GM12878 (cell line): ENCODE data around the gene RNF181. TPM values are rescaled to one million over a fixed set of nuclear protein-coding genes. Genes with fewer than 3 reads are reported as not detected.

ENCODE experiments used
- ATAC-seq: fragments of 200-7000 bp; cut with Tn5 transposase; 3 replicates; pipeline ENCODE4 v1.9.1; 2020; ENCODE audit warnings: mild to moderate bottlenecking, moderate library complexity
- BruUV-seq: library from RNA; stranded (reverse); fragments of 400-500 nt; replicated peaks from 2 replicates; lab custom pipeline; 2021; lab: Mats Ljungman, UMichigan
- CTCF ChIA-PET: fragments of 300-600 bp; sonication (Branson Sonifier 250); formaldehyde crosslinking; extraction: SDS; loops from one replicate; lab custom pipeline; 2021; ENCODE audit warnings: inconsistent platforms; lab: Yijun Ruan, JAX
- POLR2A ChIA-PET: fragments of 350-600 bp; formaldehyde crosslinking; extraction: SDS; loops from one replicate; lab custom pipeline; 2021; ENCODE audit warnings: inconsistent platforms; lab: Charles Lee
- RAD21 ChIA-PET: fragments of 300-600 bp; sonication (Branson Sonifier 250); formaldehyde crosslinking; loops from one replicate; lab custom pipeline; 2023; ENCODE audit warnings: antibody characterized with exemption; ENCODE audit not compliant: unreplicated experiment; lab: Charles Lee
- SMC1A ChIA-PET: fragments of 300-600 bp; sonication (Branson Sonifier 250); formaldehyde crosslinking; loops from one replicate; lab custom pipeline; 2023; ENCODE audit not compliant: unreplicated experiment, uncharacterized antibody; lab: Charles Lee
- DNase-seq: peaks from one replicate; pipeline ENCODE4 v3.0.0-alpha.2; 2011; ENCODE audit warnings: low read depth, low spot score
- FAIRE-seq: peaks from 3 replicates; lab custom pipeline; 2011; peaks lifted over from hg19 to GRCh38; lab: Jason Lieb, UNC
- H2AFZ ChIP-seq: 2 replicates; pipeline ENCODE4 v1.6.0; 2011; ENCODE audit warnings: low read depth, low read length, control low read depth; ENCODE audit not compliant: control insufficient read depth
- H3K27ac ChIP-seq: 2 replicates; pipeline ENCODE4 v1.5.1; 2011; ENCODE audit warnings: control low read depth; ENCODE audit not compliant: control insufficient read depth, insufficient read depth
- H3K27me3 ChIP-seq, 2 experiments: replicated peaks in 1 of 2; 2 replicates each; pipeline versions ENCODE4 v1.6.0 to v1.6.1; 2011; ENCODE audit warnings: low read length in 1 of 2; ENCODE audit not compliant: control insufficient read depth in 2 of 2, insufficient read depth in 2 of 2
- H3K36me3 ChIP-seq, 2 experiments: 2 replicates each; pipeline ENCODE4 v1.5.1; 2011; ENCODE audit warnings: low read length in 1 of 2; ENCODE audit not compliant: control insufficient read depth in 2 of 2, insufficient read depth in 2 of 2
- H3K4me1 ChIP-seq: 2 replicates; pipeline ENCODE4 v1.6.1; 2011; ENCODE audit warnings: mild to moderate bottlenecking, low read length, moderate library complexity, mixed read lengths; ENCODE audit not compliant: control insufficient read depth, insufficient read depth
- H3K4me2 ChIP-seq: 2 replicates; pipeline ENCODE4 v1.6.0; 2011; ENCODE audit warnings: control low read depth; ENCODE audit not compliant: control insufficient read depth, insufficient read depth
- H3K4me3 ChIP-seq: fragments of 200-600 bp; sonication (generic); 2 replicates; pipeline ENCODE4 v1.5.1; 2016
- H3K79me2 ChIP-seq: 2 replicates; pipeline ENCODE4 v1.6.0; 2011; ENCODE audit warnings: low read length; ENCODE audit not compliant: control insufficient read depth, insufficient read depth
- H3K9ac ChIP-seq: 2 replicates; pipeline ENCODE4 v1.8.0; 2011; ENCODE audit warnings: low read length, control low read depth, mixed read lengths; ENCODE audit not compliant: control insufficient read depth, insufficient read depth
- H3K9me3 ChIP-seq: replicated peaks from 3 replicates; pipeline ENCODE4 v1.5.1; 2011; ENCODE audit warnings: mild to moderate bottlenecking, low read length; ENCODE audit not compliant: control insufficient read depth, insufficient read depth
- H4K20me1 ChIP-seq: 2 replicates; pipeline ENCODE4 v1.6.0; 2011; ENCODE audit not compliant: control insufficient read depth, insufficient read depth
- CREM ChIP-seq: IDR thresholded peaks from 2 replicates; pipeline ENCODE4 v1.6.1; 2014; ENCODE audit warnings: antibody characterized with exemption, low read depth
- ESRRA ChIP-seq: IDR thresholded peaks from 2 replicates; pipeline ENCODE4 v1.6.1; 2012; ENCODE audit warnings: mild to moderate bottlenecking, low read length, improper control_type of control experiment
- ETV6 ChIP-seq, 2 experiments: fragments of 450-650 bp in 1 of 2; IDR thresholded peaks in 1 of 2; conservative IDR thresholded peaks in 1 of 2; 2 replicates each; pipeline ENCODE4 v1.6.1; 2014; ENCODE audit warnings: antibody characterized with exemption in 1 of 2, borderline replicate concordance in 1 of 2, low read depth in 1 of 2, mild to moderate bottlenecking in 1 of 2, moderate library complexity in 1 of 2
- IRF5 ChIP-seq: fragments of 450-650 bp; IDR thresholded peaks from 2 replicates; pipeline ENCODE4 v1.6.1; 2017; ENCODE audit warnings: borderline replicate concordance
- KLF5 ChIP-seq: fragments of 450-650 bp; IDR thresholded peaks from 2 replicates; pipeline ENCODE4 v1.6.1; 2014; ENCODE audit warnings: mild to moderate bottlenecking; ENCODE audit not compliant: partially characterized antibody
- ZNF207 ChIP-seq: fragments of 450-650 bp; IDR thresholded peaks from 2 replicates; pipeline ENCODE4 v1.6.1; 2014; ENCODE audit warnings: antibody characterized with exemption, mild to moderate bottlenecking, borderline replicate concordance
- ZNF592 ChIP-seq: fragments of 450-650 bp; IDR thresholded peaks from 2 replicates; pipeline ENCODE4 v1.6.1; 2017; ENCODE audit warnings: mild to moderate bottlenecking, moderate library complexity
- WGBS: methylation state at CpG from one replicate; pipeline ENCODE4 v1.1.6; 2016; ENCODE audit warnings: low lambda C conversion rate; ENCODE audit not compliant: insufficient replicate concordance, insufficient coverage; ENCODE audit errors: missing lambda C conversion rate; 5-methylcytosine and 5-hydroxymethylcytosine counted together
- in situ Hi-C: fragments of 300-500 bp; cut with MboI; formaldehyde crosslinking; loops from 9 replicates; pipeline ENCODE4 v1.14.3; 2018; ENCODE audit warnings: mixed read lengths
- intact Hi-C: fragments of 100-400 bp; cut with micrococcal nuclease; formaldehyde crosslinking; loops from one replicate; pipeline ENCODE4 v1.14.2; 2022; ENCODE audit not compliant: unreplicated experiment
- polyA plus RNA-seq, 11 experiments: library from polyadenylated mRNA; depleted of rRNA in 4 of 11; unstranded in 6 of 11; stranded (reverse) in 5 of 11; fragments of >200 nt; fragmentation: Nextera tagmentation in 4 of 11; fragmentation: Illumina TruSeq in 1 of 11; extraction: Ambion mirVana in 4 of 11; extraction: Trizol in 1 of 11; gene quantifications; 1 replicate in 1 of 11; 2 replicates in 10 of 11; pipeline versions ENCODE4 v1.2.1 to v1.2.3, GENCODE V29; 2011 to 2016; ENCODE audit warnings: inconsistent platforms in 2 of 11, missing spikeins in 2 of 11, low read depth in 1 of 11
- total RNA-seq, 4 experiments: library from RNA; depleted of rRNA in 3 of 4; stranded (reverse); fragments of >200 nt in 3 of 4; fragmentation: Illumina TruSeq in 1 of 4; extraction: Trizol in 1 of 4; gene quantifications; 2 replicates each; pipeline versions ENCODE4 v1.2.1 to v1.2.3, GENCODE V29; 2013 to 2021
- TF ChIP-seq, protein P1 (sequence below): fragments of 450-650 bp; IDR thresholded peaks from 2 replicates; pipeline ENCODE4 v1.6.1; 2016; ENCODE audit warnings: mild to moderate bottlenecking
- TF ChIP-seq, protein P2 (sequence below), 3 experiments: IDR thresholded peaks in 2 of 3; conservative IDR thresholded peaks in 1 of 3; 2 replicates each; pipeline ENCODE4 v1.5.1; 2011; ENCODE audit warnings: low read depth in 3 of 3, low read length in 3 of 3, mild to moderate bottlenecking in 3 of 3, control low read depth in 2 of 3, moderate library complexity in 2 of 3, inconsistent platforms in 1 of 3, mixed read lengths in 1 of 3; ENCODE audit not compliant: control insufficient read depth in 2 of 3, insufficient read depth in 1 of 3; ENCODE audit errors: extremely low read depth in 1 of 3

RNF181 gene
- total and polyA plus RNA-seq, 10 of the 15 experiments (the other 5 are each of a cell fraction or from before 2014, with no cell fraction given), result 101 to 409 (median 213) TPM

- Histone ChIP-seq H3K9ac (no peak overlapping the region), H4K20me1 (no peaks in the 10 kb centered on the region), H3K27me3 (no peaks in the 10 kb centered on the region; a peak in 2 of 4 replicates), H3K4me1 (peaks cover 13% of the 10 kb centered on the region), H3K79me2 (peaks cover 26% of the 10 kb centered on the region), H3K27ac (no peak overlapping the region), H3K4me2 (no peak overlapping the region), H3K4me3 (no peak overlapping the region), H3K36me3 (no peaks in the 10 kb centered on the region), H3K9me3 (no peaks in the 10 kb centered on the region), H2AFZ (no peak overlapping the region)
- ChIA-PET POLR2A (no interaction called here), CTCF (interaction anchor here (0.6 to 1.2 kb wide), 5 partner anchors 12 to 555 kb away, joined by 3 to 4 read pairs (median 3); partner anchors contain the start of gene MAT2A), SMC1A (interaction anchor here (0.6 to 4.4 kb wide), 3 partner anchors 9 to 20 kb away, joined by 3 to 20 read pairs (median 3); partner anchors contain the start of gene RNF181), RAD21 (interaction anchor here (0.7 kb wide), 2 partner anchors 25 to 135 kb away, joined by 3 to 4 read pairs; no protein-coding TSS in a partner anchor)
- intact Hi-C loops, result no loop called here
- no TSS peak for BruUV-seq
- in situ Hi-C loops, result no loop called here
- FAIRE-seq, result no peak
- ATAC-seq, result no peak
- WGBS, result 81% methylated on average over 8 of the region's 8 CpGs
- no peak for DNase-seq
- TF ChIP-seq KLF5, result no peak
- TF ChIP-seq ZNF592, result no peak
- TF ChIP-seq, protein P1, sequence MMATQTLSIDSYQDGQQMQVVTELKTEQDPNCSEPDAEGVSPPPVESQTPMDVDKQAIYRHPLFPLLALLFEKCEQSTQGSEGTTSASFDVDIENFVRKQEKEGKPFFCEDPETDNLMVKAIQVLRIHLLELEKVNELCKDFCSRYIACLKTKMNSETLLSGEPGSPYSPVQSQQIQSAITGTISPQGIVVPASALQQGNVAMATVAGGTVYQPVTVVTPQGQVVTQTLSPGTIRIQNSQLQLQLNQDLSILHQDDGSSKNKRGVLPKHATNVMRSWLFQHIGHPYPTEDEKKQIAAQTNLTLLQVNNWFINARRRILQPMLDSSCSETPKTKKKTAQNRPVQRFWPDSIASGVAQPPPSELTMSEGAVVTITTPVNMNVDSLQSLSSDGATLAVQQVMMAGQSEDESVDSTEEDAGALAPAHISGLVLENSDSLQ, result no peak
- TF ChIP-seq ETV6 (conservative IDR thresholded peaks at IDR 0.05 in 1 of 2, IDR thresholded peaks at IDR 0.05 in 1 of 2; ENCODE audit: borderline replicate concordance in 1 of 2, low read depth in 1 of 2), result no peak
- no peak for TF ChIP-seq CREM
- TF ChIP-seq IRF5, result no peak
- no peak for TF ChIP-seq ZNF207
- TF ChIP-seq ESRRA, result no peak
- TF ChIP-seq, protein P2, sequence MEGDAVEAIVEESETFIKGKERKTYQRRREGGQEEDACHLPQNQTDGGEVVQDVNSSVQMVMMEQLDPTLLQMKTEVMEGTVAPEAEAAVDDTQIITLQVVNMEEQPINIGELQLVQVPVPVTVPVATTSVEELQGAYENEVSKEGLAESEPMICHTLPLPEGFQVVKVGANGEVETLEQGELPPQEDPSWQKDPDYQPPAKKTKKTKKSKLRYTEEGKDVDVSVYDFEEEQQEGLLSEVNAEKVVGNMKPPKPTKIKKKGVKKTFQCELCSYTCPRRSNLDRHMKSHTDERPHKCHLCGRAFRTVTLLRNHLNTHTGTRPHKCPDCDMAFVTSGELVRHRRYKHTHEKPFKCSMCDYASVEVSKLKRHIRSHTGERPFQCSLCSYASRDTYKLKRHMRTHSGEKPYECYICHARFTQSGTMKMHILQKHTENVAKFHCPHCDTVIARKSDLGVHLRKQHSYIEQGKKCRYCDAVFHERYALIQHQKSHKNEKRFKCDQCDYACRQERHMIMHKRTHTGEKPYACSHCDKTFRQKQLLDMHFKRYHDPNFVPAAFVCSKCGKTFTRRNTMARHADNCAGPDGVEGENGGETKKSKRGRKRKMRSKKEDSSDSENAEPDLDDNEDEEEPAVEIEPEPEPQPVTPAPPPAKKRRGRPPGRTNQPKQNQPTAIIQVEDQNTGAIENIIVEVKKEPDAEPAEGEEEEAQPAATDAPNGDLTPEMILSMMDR (IDR thresholded peaks at IDR 0.05 in 2 of 3, conservative IDR thresholded peaks at IDR 0.05 in 1 of 3; ENCODE audit: control insufficient read depth in 2 of 3, extremely low read depth in 1 of 3, insufficient read depth in 1 of 3, low read depth in 3 of 3, low read length in 3 of 3), result no peak
These were observed 19.8 kb upstream of the RNF181 start for GRCh38 chr2:85575739-85576138.
